Measurements from ENCODE around the gene ADAMTSL2.

DNA sequence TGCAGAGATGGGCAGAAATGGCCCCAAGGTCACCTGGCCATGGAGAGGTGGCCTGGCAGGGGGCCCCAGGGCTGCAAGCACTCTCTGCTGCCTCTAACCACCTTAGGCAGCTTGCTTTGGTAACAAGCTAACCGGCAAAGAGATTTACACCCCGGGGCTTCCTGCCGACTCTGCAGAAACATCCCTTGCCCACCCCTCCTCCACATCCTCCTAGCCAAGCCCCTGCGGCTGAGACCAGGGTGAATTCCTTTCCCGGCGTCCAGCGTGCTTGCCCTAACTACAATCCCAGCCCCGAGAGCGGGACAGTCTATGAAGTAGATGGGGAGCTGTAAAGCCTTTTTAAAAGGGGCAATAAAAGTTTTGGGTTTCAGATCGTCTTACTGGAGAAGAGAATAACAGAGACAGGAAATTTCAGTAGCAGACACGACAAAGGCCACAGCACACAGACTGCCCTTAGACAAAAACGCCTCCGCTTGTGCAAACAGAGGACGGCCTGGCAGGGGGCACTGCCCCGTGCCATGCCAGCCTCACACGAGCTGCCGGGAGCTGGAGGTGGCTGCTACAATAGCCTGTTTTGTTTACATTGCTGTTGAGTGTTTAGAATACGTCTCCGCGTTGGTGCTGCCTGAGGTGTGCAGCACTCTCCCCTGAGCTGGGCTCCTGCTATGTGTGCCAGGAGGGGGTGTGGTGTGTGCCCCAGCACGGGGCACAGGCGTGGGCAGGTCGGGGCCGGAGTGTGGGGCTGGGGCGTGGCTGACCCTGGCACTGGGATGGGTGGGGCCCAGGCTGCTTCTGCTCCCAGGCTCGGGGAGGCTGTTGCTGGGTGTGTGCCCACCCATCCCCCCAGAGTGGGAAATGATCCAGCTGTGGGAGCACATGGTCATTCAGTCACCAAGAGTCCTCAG lies 25.1 kb upstream of the ADAMTSL2 start:
- TF ChIP-seq, protein P1, sequence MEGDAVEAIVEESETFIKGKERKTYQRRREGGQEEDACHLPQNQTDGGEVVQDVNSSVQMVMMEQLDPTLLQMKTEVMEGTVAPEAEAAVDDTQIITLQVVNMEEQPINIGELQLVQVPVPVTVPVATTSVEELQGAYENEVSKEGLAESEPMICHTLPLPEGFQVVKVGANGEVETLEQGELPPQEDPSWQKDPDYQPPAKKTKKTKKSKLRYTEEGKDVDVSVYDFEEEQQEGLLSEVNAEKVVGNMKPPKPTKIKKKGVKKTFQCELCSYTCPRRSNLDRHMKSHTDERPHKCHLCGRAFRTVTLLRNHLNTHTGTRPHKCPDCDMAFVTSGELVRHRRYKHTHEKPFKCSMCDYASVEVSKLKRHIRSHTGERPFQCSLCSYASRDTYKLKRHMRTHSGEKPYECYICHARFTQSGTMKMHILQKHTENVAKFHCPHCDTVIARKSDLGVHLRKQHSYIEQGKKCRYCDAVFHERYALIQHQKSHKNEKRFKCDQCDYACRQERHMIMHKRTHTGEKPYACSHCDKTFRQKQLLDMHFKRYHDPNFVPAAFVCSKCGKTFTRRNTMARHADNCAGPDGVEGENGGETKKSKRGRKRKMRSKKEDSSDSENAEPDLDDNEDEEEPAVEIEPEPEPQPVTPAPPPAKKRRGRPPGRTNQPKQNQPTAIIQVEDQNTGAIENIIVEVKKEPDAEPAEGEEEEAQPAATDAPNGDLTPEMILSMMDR (conservative IDR thresholded peaks at IDR 0.05) = no peak
- no peak for TF ChIP-seq ZFX (IDR thresholded peaks at IDR 0.05)
